GM13976 (cell line): Measurements from ENCODE around the gene HSBP1.

Source experiments
- DNase-seq: peaks from one replicate; pipeline ENCODE4 v3.0.0; 2012; ENCODE audit warnings: low spot score
- CTCF ChIP-seq: IDR thresholded peaks from 2 replicates; pipeline ENCODE4 v1.5.1; 2012; ENCODE audit warnings: borderline replicate concordance, mild to moderate bottlenecking; ENCODE audit not compliant: insufficient read depth; ENCODE audit errors: extremely low read depth, missing control alignments, control extremely low read depth
- in situ Hi-C: fragments of 300-500 bp; cut with MboI; formaldehyde crosslinking; loops from one replicate; pipeline ENCODE4 v1.12.0; 2022; ENCODE audit warnings: low sequenced_read_pairs, mixed read lengths, inconsistent platforms; ENCODE audit not compliant: unreplicated experiment

Gene HSBP1

GRCh38 chr16:83807710-83808572 is at the start of gene HSBP1:
Gene HSBP1 (plus strand): TSS chr16:83807978. CDS start chr16:83808077, 99 bp downstream.
- in situ Hi-C loops, result no loop called here
- TF ChIP-seq CTCF, result no peak
- DNase-seq, result peak; percentile 98

GRCh38 chr16:83762141-83762991 is 45.4 kb upstream of the HSBP1 start:
- in situ Hi-C loops, result no loop called here
- TF ChIP-seq CTCF, result no peak
- no peak for DNase-seq

- in situ Hi-C loops, result no loop called here
- no peak for DNase-seq
- no peak for TF ChIP-seq CTCF
These were observed 44.8 kb upstream of the HSBP1 start for GRCh38 chr16:83762992-83763358.

- in situ Hi-C loops, result no loop called here
- no peak for TF ChIP-seq CTCF
- DNase-seq, result no peak
These were observed 38.8 kb upstream of the HSBP1 start for GRCh38 chr16:83768986-83769385.

- in situ Hi-C loops, result no loop called here
- DNase-seq, result no peak
- TF ChIP-seq CTCF, result no peak
These were observed 38.3 kb upstream of the HSBP1 start for GRCh38 chr16:83769397-83770008.

- TF ChIP-seq CTCF, result no peak
- in situ Hi-C loops, result no loop called here
These were observed 36.4 kb upstream of the HSBP1 start for GRCh38 chr16:83771306-83771942.

More at GRCh38 chr16:83771306-83771942, 36.4 kb upstream of the HSBP1 start:
- no peak for DNase-seq
